Stimulated activated naive CD8-positive, alpha-beta T cell treated with anti-CD3 and anti-CD28 coated beads, Interleukin-15, Interleukin-2, amounts not matched to agents 100 U/mL and 50 U/mL, for 24 hours (primary cell): ENCODE results near the gene TXNL4B.
"Not testable (repeated sequence)": the region's sequence is repeated elsewhere in the genome, so short reads cannot be mapped to it uniquely, and the experiment has no call there.

Experiments used
- ATAC-seq: fragments of 150-1000 bp; cut with Tn5 transposase; one replicate; pipeline ENCODE4 v1.10.0; 2021
- DNase-seq: peaks from one replicate; pipeline ENCODE4 v3.0.0; 2021

Gene TXNL4B

GRCh38 chr16:72111657-72112451, 18.4 kb upstream of the TXNL4B start:
- no peak for ATAC-seq
- no peak for DNase-seq

GRCh38 chr16:72110662-72111615, 17.5 kb upstream of the TXNL4B start:
- DNase-seq: no peak
- ATAC-seq: no peak

GRCh38 chr16:72109966-72110530, 16.6 kb upstream of the TXNL4B start:
- ATAC-seq (no peak), DNase-seq (no peak)

- DNase-seq: no peak
- ATAC-seq: no peak
Measured at GRCh38 chr16:72109300-72109699, 15.9 kb upstream of the TXNL4B start.

- DNase-seq (no peak), ATAC-seq (no peak)
Measured at GRCh38 chr16:72108353-72109102, 15.1 kb upstream of the TXNL4B start.

- ATAC-seq: no peak
- DNase-seq: no peak
Measured at GRCh38 chr16:72107371-72107770, 14.0 kb upstream of the TXNL4B start.

GRCh38 chr16:72105978-72106377, 12.6 kb upstream of the TXNL4B start:
- DNase-seq (no peak), ATAC-seq (no peak)

- no peak for ATAC-seq
Measured at GRCh38 chr16:72104905-72105304, 11.5 kb upstream of the TXNL4B start.

GRCh38 chr16:72101195-72101594, 7.8 kb upstream of the TXNL4B start:
- DNase-seq (no peak), ATAC-seq (no peak)

More at GRCh38 chr16:72104905-72105304, 11.5 kb upstream of the TXNL4B start:
- DNase-seq: no peak

GRCh38 chr16:72099377-72099818, 6.0 kb upstream of the TXNL4B start:
- DNase-seq (peak; percentile 41), ATAC-seq (peak; percentile 88)

GRCh38 chr16:72098936-72099335, 5.5 kb upstream of the TXNL4B start:
- DNase-seq (no peak), ATAC-seq (no peak)

- DNase-seq (peak; percentile 52), ATAC-seq (peak; percentile 0)
Measured at GRCh38 chr16:72094266-72094610, 818 bp upstream of the TXNL4B start.

GRCh38 chr16:72092832-72093447, 480 bp downstream of the TXNL4B start:
- no peak for ATAC-seq
- peak; percentile 21 for DNase-seq

GRCh38 chr16:72091217-72091616, 2.2 kb downstream of the TXNL4B start:
- ATAC-seq: no peak
- DNase-seq: no peak

- ATAC-seq: no peak
- DNase-seq: no peak
Measured at GRCh38 chr16:72085002-72085401, 8.4 kb downstream of the TXNL4B start.

- DNase-seq (no peak), ATAC-seq (no peak)
Measured at GRCh38 chr16:72084445-72084844, 9.0 kb downstream of the TXNL4B start.

- no peak for DNase-seq
- ATAC-seq: no peak
Measured at GRCh38 chr16:72083778-72084404, 9.5 kb downstream of the TXNL4B start.

GRCh38 chr16:72076991-72077706, 16.3 kb downstream of the TXNL4B start:
- not testable (repeated sequence) for DNase-seq, ATAC-seq

- not testable (repeated sequence) for DNase-seq, ATAC-seq
Measured at GRCh38 chr16:72075067-72075466, 18.4 kb downstream of the TXNL4B start.

GRCh38 chr16:72073560-72074230, 19.7 kb downstream of the TXNL4B start:
- DNase-seq: no peak
- ATAC-seq: no peak
